Measurements from ENCODE around the gene GLDN. TPM values are rescaled to one million over a fixed set of nuclear protein-coding genes. Genes with fewer than 3 reads are reported as not detected.

GLDN gene
- total RNA-seq, 1 donor from 2014 or later, result 0.09 TPM

DNA sequence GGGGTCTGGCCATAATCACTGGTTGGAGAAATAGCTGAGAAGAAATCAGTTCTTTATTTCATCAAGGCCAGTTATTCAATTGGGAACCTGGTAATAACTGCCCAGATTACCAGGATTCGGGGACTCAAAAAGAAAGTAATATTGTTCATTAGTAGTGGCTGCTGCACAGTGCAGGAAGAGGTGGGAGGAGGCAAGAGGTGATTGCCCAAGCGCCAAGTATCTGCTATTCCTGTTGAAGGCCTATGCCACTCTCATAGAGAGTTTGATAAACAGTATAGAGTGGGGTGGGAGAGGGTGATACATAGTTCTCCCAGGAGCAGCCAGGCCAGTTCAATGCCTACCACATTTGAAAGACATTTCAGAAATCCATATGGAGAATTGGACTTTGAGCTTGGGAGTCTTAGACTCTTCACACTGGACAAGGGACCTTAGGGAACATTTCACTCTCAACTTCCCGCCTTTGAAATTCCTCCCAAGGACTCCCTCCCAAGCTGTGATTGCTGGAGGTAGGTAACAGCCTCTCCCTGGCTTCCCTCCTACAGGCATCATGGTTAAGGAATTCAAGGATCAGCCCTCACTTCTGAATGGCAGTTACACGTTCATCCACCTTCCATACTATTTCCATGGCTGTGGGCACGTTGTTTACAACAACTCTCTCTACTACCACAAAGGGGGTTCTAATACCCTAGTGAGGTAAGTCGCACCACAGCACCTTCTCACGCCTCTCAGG lies 59.8 kb downstream of the GLDN start:
- Histone ChIP-seq H3K4me2 (ENCODE audit: low read length) (no peak overlapping the region), H3K36me3 (ENCODE audit: insufficient read depth, low read length) (no peaks in the 10 kb centered on the region), H3K27me3 (ENCODE audit: insufficient read depth, low read length) (peaks cover 29% of the 10 kb centered on the region), H3K9ac (ENCODE audit: low read length) (no peak overlapping the region), H3K27ac (ENCODE audit: low read depth, low read length) (no peak overlapping the region), H3K4me1 (ENCODE audit: insufficient read depth, low read length) (no peaks in the 10 kb centered on the region), H3K9me3 (ENCODE audit: insufficient read depth, low read depth, low read length) (no peaks in the 10 kb centered on the region), H3K79me2 (ENCODE audit: insufficient read depth, low read length) (no peaks in the 10 kb centered on the region), H3K4me3 (ENCODE audit: insufficient read depth, low read depth, low read length) (no peak overlapping the region), H4K20me1 (ENCODE audit: insufficient read depth, low read length) (no peaks in the 10 kb centered on the region), H2AFZ (ENCODE audit: low read depth, low read length) (no peak overlapping the region)
- H3K9me3 Mint-ChIP-seq (ENCODE audit: unreplicated experiment), result peaks cover 6% of the 10 kb centered on the region
- H3K4me1 Mint-ChIP-seq (ENCODE audit: low read depth, unreplicated experiment), result no peaks in the 10 kb centered on the region
- no peaks in the 10 kb centered on the region for H3K36me3 Mint-ChIP-seq (ENCODE audit: low read depth, unreplicated experiment)
- FAIRE-seq (no peak), DNase-seq (ENCODE audit: low read depth) (no peak)
- H3K4me3 Mint-ChIP-seq (ENCODE audit: unreplicated experiment), result no peak overlapping the region
- TF ChIP-seq, protein P1, sequence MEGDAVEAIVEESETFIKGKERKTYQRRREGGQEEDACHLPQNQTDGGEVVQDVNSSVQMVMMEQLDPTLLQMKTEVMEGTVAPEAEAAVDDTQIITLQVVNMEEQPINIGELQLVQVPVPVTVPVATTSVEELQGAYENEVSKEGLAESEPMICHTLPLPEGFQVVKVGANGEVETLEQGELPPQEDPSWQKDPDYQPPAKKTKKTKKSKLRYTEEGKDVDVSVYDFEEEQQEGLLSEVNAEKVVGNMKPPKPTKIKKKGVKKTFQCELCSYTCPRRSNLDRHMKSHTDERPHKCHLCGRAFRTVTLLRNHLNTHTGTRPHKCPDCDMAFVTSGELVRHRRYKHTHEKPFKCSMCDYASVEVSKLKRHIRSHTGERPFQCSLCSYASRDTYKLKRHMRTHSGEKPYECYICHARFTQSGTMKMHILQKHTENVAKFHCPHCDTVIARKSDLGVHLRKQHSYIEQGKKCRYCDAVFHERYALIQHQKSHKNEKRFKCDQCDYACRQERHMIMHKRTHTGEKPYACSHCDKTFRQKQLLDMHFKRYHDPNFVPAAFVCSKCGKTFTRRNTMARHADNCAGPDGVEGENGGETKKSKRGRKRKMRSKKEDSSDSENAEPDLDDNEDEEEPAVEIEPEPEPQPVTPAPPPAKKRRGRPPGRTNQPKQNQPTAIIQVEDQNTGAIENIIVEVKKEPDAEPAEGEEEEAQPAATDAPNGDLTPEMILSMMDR (IDR thresholded peaks at IDR 0.05; ENCODE audit: insufficient read depth, low read depth, low read length), result no peak
- no peak for TF ChIP-seq EZH2 (IDR thresholded peaks at IDR 0.05; ENCODE audit: insufficient read depth, low read length)
- H3K27me3 Mint-ChIP-seq (ENCODE audit: low read depth, unreplicated experiment), result peaks cover 31% of the 10 kb centered on the region
- no peak overlapping the region for H3K27ac Mint-ChIP-seq (ENCODE audit: unreplicated experiment)

DNA sequence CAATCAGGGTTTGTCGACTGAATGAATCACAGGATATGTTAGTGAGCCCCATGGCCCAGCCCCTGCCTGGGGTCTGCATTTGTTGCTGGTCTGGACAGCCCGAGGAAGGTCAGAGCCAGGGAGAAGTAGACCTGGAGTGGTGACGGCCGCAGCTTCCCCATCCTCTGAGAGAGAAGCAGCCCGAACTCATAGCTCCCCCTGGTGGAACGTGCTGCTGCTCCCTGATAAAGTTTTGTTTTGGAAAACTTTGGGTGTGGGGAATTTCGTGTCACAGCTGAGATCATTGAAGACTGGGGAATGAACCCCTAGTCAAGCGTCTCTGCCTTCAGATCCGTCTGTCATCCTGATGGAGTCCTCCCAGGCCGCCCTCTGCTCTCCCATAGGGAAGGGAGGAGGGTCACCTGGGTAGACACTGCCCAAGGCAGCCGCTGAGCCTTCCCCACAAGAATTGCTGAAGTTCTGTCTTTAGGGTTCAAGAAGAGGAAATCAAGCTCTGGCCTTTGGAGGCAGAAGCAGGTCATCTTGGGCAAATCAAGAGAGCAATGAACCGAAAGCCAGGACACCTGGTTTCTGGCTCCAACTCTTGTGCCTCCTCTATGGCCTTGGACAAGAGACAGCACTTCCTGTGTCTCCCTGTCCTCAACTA lies 60.5 kb downstream of the GLDN start:
- no peak overlapping the region for H3K4me3 ChIP-seq (ENCODE audit: insufficient read depth, low read depth, low read length)
- no peak for FAIRE-seq
- H4K20me1 ChIP-seq (ENCODE audit: insufficient read depth, low read length), result no peaks in the 10 kb centered on the region
- H3K9ac ChIP-seq (ENCODE audit: low read length), result no peak overlapping the region
- peaks cover 31% of the 10 kb centered on the region for H3K27me3 Mint-ChIP-seq (ENCODE audit: low read depth, unreplicated experiment)
- H3K79me2 ChIP-seq (ENCODE audit: insufficient read depth, low read length), result no peaks in the 10 kb centered on the region
- TF ChIP-seq, protein P1 (IDR thresholded peaks at IDR 0.05; ENCODE audit: insufficient read depth, low read depth, low read length), result peak; percentile 57
- no peak for TF ChIP-seq EZH2 (IDR thresholded peaks at IDR 0.05; ENCODE audit: insufficient read depth, low read length)
- H3K4me1 Mint-ChIP-seq (ENCODE audit: low read depth, unreplicated experiment), result no peaks in the 10 kb centered on the region
- no peaks in the 10 kb centered on the region for H3K9me3 ChIP-seq (ENCODE audit: insufficient read depth, low read depth, low read length)
- DNase-seq (ENCODE audit: low read depth), result no peak
- no peak overlapping the region for H3K4me3 Mint-ChIP-seq (ENCODE audit: unreplicated experiment)
- no peak overlapping the region for H3K27ac Mint-ChIP-seq (ENCODE audit: unreplicated experiment)
- no peaks in the 10 kb centered on the region for H3K36me3 ChIP-seq (ENCODE audit: insufficient read depth, low read length)
- peaks cover 6% of the 10 kb centered on the region for H3K9me3 Mint-ChIP-seq (ENCODE audit: unreplicated experiment)
- H3K4me1 ChIP-seq (ENCODE audit: insufficient read depth, low read length), result no peaks in the 10 kb centered on the region
- H3K36me3 Mint-ChIP-seq (ENCODE audit: low read depth, unreplicated experiment), result no peaks in the 10 kb centered on the region
- H2AFZ ChIP-seq (ENCODE audit: low read depth, low read length), result no peak overlapping the region
- peaks cover 29% of the 10 kb centered on the region for H3K27me3 ChIP-seq (ENCODE audit: insufficient read depth, low read length)
- H3K27ac ChIP-seq (ENCODE audit: low read depth, low read length), result no peak overlapping the region
- H3K4me2 ChIP-seq (ENCODE audit: low read length), result no peak overlapping the region

All from astrocyte (in vitro differentiated cells and primary cell).